Activated effector memory CD4-positive, alpha-beta T cell treated with Interleukin-2 at 50 U/mL for 16 hours (primary cell): ENCODE results near the gene PLA2G15.
"Not testable (repeated sequence)": the region's sequence is repeated elsewhere in the genome, so short reads cannot be mapped to it uniquely, and the experiment has no call there.

Experiments
- DNase-seq: peaks from one replicate; pipeline ENCODE4 v3.0.0-alpha.2; 2020

Gene PLA2G15

GRCh38 chr16:68281368-68282063, 36.3 kb downstream of the PLA2G15 start:
- no peak for DNase-seq

GRCh38 chr16:68282064-68282452, 36.9 kb downstream of the PLA2G15 start:
- no peak for DNase-seq

GRCh38 chr16:68283346-68283745, 38.2 kb downstream of the PLA2G15 start:
- no peak for DNase-seq

- no peak for DNase-seq
Measured at GRCh38 chr16:68283801-68284598, 38.8 kb downstream of the PLA2G15 start.

- DNase-seq, result no peak
Measured at GRCh38 chr16:68284847-68285246, 39.7 kb downstream of the PLA2G15 start.

- no peak for DNase-seq
Measured at GRCh38 chr16:68285683-68286082, 40.5 kb downstream of the PLA2G15 start.

GRCh38 chr16:68286153-68287074, 41.2 kb downstream of the PLA2G15 start:
- DNase-seq, result no peak

- DNase-seq, result peak; percentile 43
Measured at GRCh38 chr16:68287276-68288251, 42.4 kb downstream of the PLA2G15 start.

- DNase-seq, result no peak
Measured at GRCh38 chr16:68288252-68288650, 43.1 kb downstream of the PLA2G15 start.

- not testable (repeated sequence) for DNase-seq
Measured at GRCh38 chr16:68288796-68289195, 43.6 kb downstream of the PLA2G15 start.

GRCh38 chr16:68289202-68289601, 44.0 kb downstream of the PLA2G15 start:
- DNase-seq, result no peak

- no peak for DNase-seq
Measured at GRCh38 chr16:68289621-68290329, 44.6 kb downstream of the PLA2G15 start.

GRCh38 chr16:68290450-68290849, 45.3 kb downstream of the PLA2G15 start:
- no peak for DNase-seq

- no peak for DNase-seq
Measured at GRCh38 chr16:68291227-68291626, 46.1 kb downstream of the PLA2G15 start.

- DNase-seq, result no peak
Measured at GRCh38 chr16:68292425-68292824, 47.3 kb downstream of the PLA2G15 start.

GRCh38 chr16:68296291-68296690, 51.1 kb downstream of the PLA2G15 start:
- no peak for DNase-seq

- DNase-seq, result no peak
Measured at GRCh38 chr16:68296693-68297092, 51.5 kb downstream of the PLA2G15 start.

- DNase-seq, result no peak
Measured at GRCh38 chr16:68297908-68298307, 52.7 kb downstream of the PLA2G15 start.

GRCh38 chr16:68298312-68298711, 53.1 kb downstream of the PLA2G15 start:
- DNase-seq, result no peak

- DNase-seq, result no peak
Measured at GRCh38 chr16:68298907-68299561, 53.9 kb downstream of the PLA2G15 start.
